Cardiac muscle cell (in vitro differentiated cells and primary cell): ENCODE data around the gene ANKRD53. TPM values are rescaled to one million over a fixed set of nuclear protein-coding genes. Genes with fewer than 3 reads are reported as not detected.
"Not testable (repeated sequence)": the region's sequence is repeated elsewhere in the genome, so short reads cannot be mapped to it uniquely, and the experiment has no call there.

Experiments
- DNase-seq, 2 donors: peaks; one replicate each; pipeline versions ENCODE4 v3.0.0 to v3.0.0-alpha.2; 2010 to 2017; ENCODE audit warnings: low read depth in 1 of 2, low spot score in 1 of 2
- H3K27ac ChIP-seq: fragments of 200-600 bp; sonication (generic); 2 replicates; pipeline ENCODE4 v1.5.1; 2016
- H3K27me3 ChIP-seq: fragments of 200-600 bp; sonication (generic); 2 replicates; pipeline ENCODE4 v1.6.0; 2016; ENCODE audit warnings: control low read depth
- H3K36me3 ChIP-seq: fragments of 200-600 bp; sonication (generic); 2 replicates; pipeline ENCODE4 v1.5.1; 2016; ENCODE audit warnings: control low read depth
- H3K4me1 ChIP-seq: fragments of 200-600 bp; sonication (generic); 2 replicates; pipeline ENCODE4 v1.8.1; 2017; ENCODE audit warnings: low read depth, mild to moderate bottlenecking, mixed run types
- H3K4me3 ChIP-seq: fragments of 200-600 bp; sonication (generic); 2 replicates; pipeline ENCODE4 v1.5.1; 2016; ENCODE audit warnings: mild to moderate bottlenecking
- H3K9me3 ChIP-seq: fragments of 200-600 bp; sonication (generic); 2 replicates; pipeline ENCODE4 v1.5.1; 2017; ENCODE audit warnings: low read depth, mild to moderate bottlenecking, control low read depth
- CTCF ChIP-seq: IDR thresholded peaks from 2 replicates; pipeline ENCODE4 v1.5.1; 2012; ENCODE audit warnings: low read depth, mild to moderate bottlenecking, low read length
- polyA plus RNA-seq: library from polyadenylated mRNA; unstranded; fragments of >200 nt; fragmentation: Nextera tagmentation; extraction: Ambion mirVana; gene quantifications from 2 replicates; pipeline ENCODE4 v1.2.1, GENCODE V29; 2016
- total RNA-seq: library from RNA; depleted of rRNA; stranded (reverse); fragments of >200 nt; gene quantifications from 2 replicates; pipeline ENCODE4 v1.2.3, GENCODE V29; 2016

Gene ANKRD53
- total and polyA plus RNA-seq, 2 experiments from 2014 or later, result 0.92 to 0.99 TPM

- no peaks in the 10 kb centered on the region for H3K9me3 ChIP-seq
- no peak overlapping the region for H3K4me3 ChIP-seq
- H3K27me3 ChIP-seq, result no peaks in the 10 kb centered on the region
- no peaks in the 10 kb centered on the region for H3K36me3 ChIP-seq
- no peak for TF ChIP-seq CTCF
- peaks cover 22% of the 10 kb centered on the region for H3K4me1 ChIP-seq
- H3K27ac ChIP-seq, result peak overlapping the region; percentile 90
- DNase-seq, result no peak
Measured at GRCh38 chr2:70999362-70999761, 20.9 kb downstream of the ANKRD53 start.

DNA sequence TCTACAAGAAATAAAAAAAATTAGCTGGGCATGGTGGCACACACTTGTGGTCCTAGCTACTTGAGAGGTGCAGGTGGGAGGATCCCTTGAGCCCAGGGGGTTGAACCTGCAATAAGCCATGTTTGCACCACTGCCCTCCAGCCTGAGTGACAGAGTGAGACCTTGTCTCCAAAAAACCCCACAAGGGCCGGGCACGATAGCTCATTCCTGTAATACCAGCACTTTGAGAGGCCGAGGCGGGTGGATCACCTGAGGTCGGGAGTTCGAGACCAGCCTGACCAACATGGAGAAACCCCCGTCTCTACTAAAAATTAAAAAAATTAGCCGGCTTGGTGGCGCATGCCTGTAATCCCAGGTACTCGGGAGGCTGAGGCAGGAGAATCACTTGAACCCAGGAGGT, 21.5 kb downstream of the ANKRD53 start:
- H3K27me3 ChIP-seq, H3K9me3 ChIP-seq, H3K4me3 ChIP-seq, DNase-seq, H3K36me3 ChIP-seq: not testable (repeated sequence)
- H3K4me1 ChIP-seq, result peaks cover 22% of the 10 kb centered on the region
- peak overlapping the region; percentile 90 for H3K27ac ChIP-seq

- Histone ChIP-seq H3K4me1 (peaks cover 22% of the 10 kb centered on the region), H3K4me3 (no peak overlapping the region), H3K9me3 (no peaks in the 10 kb centered on the region), H3K36me3 (no peaks in the 10 kb centered on the region), H3K27ac (no peak overlapping the region), H3K27me3 (no peaks in the 10 kb centered on the region)
- peak; percentile 68 to 76 for DNase-seq
- peak; percentile 97 for TF ChIP-seq CTCF
Measured at GRCh38 chr2:71000780-71001591, 22.6 kb downstream of the ANKRD53 start.

GRCh38 chr2:71001592-71001927, 23.1 kb downstream of the ANKRD53 start:
- TF ChIP-seq CTCF, result no peak
- no peaks in the 10 kb centered on the region for H3K9me3 ChIP-seq
- H3K4me3 ChIP-seq, result no peak overlapping the region
- H3K27ac ChIP-seq, result no peak overlapping the region
- DNase-seq, result no peak
- H3K4me1 ChIP-seq, result peaks cover 22% of the 10 kb centered on the region
- H3K27me3 ChIP-seq, result no peaks in the 10 kb centered on the region
- no peaks in the 10 kb centered on the region for H3K36me3 ChIP-seq

- H3K36me3 ChIP-seq, result no peaks in the 10 kb centered on the region
- no peak for TF ChIP-seq CTCF
- DNase-seq, result no peak
- H3K9me3 ChIP-seq, result no peaks in the 10 kb centered on the region
- no peaks in the 10 kb centered on the region for H3K27me3 ChIP-seq
- H3K4me1 ChIP-seq, result peaks cover 22% of the 10 kb centered on the region
- no peak overlapping the region for H3K4me3 ChIP-seq
- no peak overlapping the region for H3K27ac ChIP-seq
Measured at GRCh38 chr2:71001981-71002570, 23.6 kb downstream of the ANKRD53 start.

DNA sequence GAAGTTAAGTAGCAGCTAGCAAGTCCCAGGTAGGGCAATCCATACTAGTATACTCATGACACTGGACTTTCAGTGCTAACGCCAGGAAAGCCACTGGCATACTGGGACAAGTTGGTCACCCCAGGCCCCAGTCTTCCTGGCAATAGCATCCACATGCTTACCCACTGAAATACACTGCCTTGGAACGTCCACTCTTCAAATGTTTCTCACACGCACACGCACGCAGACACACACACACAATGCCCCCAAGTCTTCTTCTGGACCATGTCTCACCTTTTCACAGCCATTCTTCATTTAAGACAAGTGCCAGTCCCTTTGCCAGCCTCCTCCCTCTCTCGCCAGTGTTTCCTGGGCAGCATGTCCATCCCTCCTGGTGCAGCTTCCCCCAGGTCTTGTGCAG, 25.0 kb downstream of the ANKRD53 start:
- no peak for TF ChIP-seq CTCF
- peaks cover 22% of the 10 kb centered on the region for H3K4me1 ChIP-seq

More for the DNA sequence above, 25.0 kb downstream of the ANKRD53 start:
- H3K27me3 ChIP-seq, result no peaks in the 10 kb centered on the region
- no peak overlapping the region for H3K4me3 ChIP-seq
- H3K27ac ChIP-seq, result no peak overlapping the region
- DNase-seq, result no peak
- H3K36me3 ChIP-seq, result no peaks in the 10 kb centered on the region
- H3K9me3 ChIP-seq, result no peaks in the 10 kb centered on the region
